GM23338 (cell line): Measurements from ENCODE around the gene PRDX3. TPM values are rescaled to one million over a fixed set of nuclear protein-coding genes. Genes with fewer than 3 reads are reported as not detected.

ENCODE experiments used
- ATAC-seq: fragments of 200-7000 bp; cut with Tn5 transposase; 3 replicates; pipeline ENCODE4 v1.9.1; 2020
- DNase-seq: peaks from one replicate; pipeline ENCODE4 v3.0.0-alpha.2; 2015; ENCODE audit warnings: low spot score
- H2AFZ ChIP-seq: fragments of 200-600 bp; sonication (generic); 2 replicates; pipeline ENCODE4 v1.8.0; 2016; ENCODE audit warnings: antibody characterized with exemption, mild to moderate bottlenecking, moderate library complexity
- H3F3A ChIP-seq: fragments of 200-600 bp; sonication (generic); replicated peaks from 2 replicates; pipeline ENCODE4 v1.8.0; 2017; ENCODE audit warnings: antibody characterized with exemption, mixed run types, low read depth
- H3K27ac ChIP-seq: fragments of 200-600 bp; sonication (generic); 2 replicates; pipeline ENCODE4 v1.6.1; 2016; ENCODE audit warnings: low read depth
- H3K27me3 ChIP-seq: fragments of 200-600 bp; sonication (generic); 2 replicates; pipeline ENCODE4 v1.8.0; 2016; ENCODE audit warnings: mild to moderate bottlenecking, mixed run types, moderate library complexity; ENCODE audit not compliant: insufficient read depth
- H3K36me3 ChIP-seq: fragments of 200-600 bp; sonication (generic); 2 replicates; pipeline ENCODE4 v1.8.0; 2016; ENCODE audit warnings: mild to moderate bottlenecking; ENCODE audit not compliant: insufficient read depth
- H3K4me1 ChIP-seq: fragments of 200-600 bp; sonication (generic); 2 replicates; pipeline ENCODE4 v1.8.0; 2016; ENCODE audit warnings: mild to moderate bottlenecking, moderate library complexity; ENCODE audit not compliant: insufficient read depth
- H3K4me2 ChIP-seq: fragments of 200-600 bp; sonication (generic); 2 replicates; pipeline ENCODE4 v1.7.1; 2017; ENCODE audit warnings: mixed run types
- H3K4me3 ChIP-seq: fragments of 200-600 bp; sonication (generic); 2 replicates; pipeline ENCODE4 v1.6.1; 2016; ENCODE audit warnings: mixed run types
- H3K79me2 ChIP-seq: fragments of 200-600 bp; sonication (generic); replicated peaks from 2 replicates; pipeline ENCODE4 v1.8.0; 2017; ENCODE audit warnings: mild to moderate bottlenecking; ENCODE audit not compliant: insufficient read depth
- H3K9me2 ChIP-seq: fragments of 200-600 bp; sonication (generic); 2 replicates; pipeline ENCODE4 v1.8.0; 2017; ENCODE audit not compliant: insufficient read depth
- H4K20me1 ChIP-seq: fragments of 200-600 bp; sonication (generic); replicated peaks from 2 replicates; pipeline ENCODE4 v1.8.0; 2017; ENCODE audit warnings: mild to moderate bottlenecking; ENCODE audit not compliant: insufficient read depth
- H3K27ac Mint-ChIP-seq: 2 replicates; pipeline ENCODE4 v1.8.0; 2020; ENCODE audit warnings: inconsistent platforms, mild to moderate bottlenecking, moderate library complexity, mixed read lengths
- H3K27me3 Mint-ChIP-seq: 3 replicates; pipeline ENCODE4 v1.8.0; 2022; ENCODE audit warnings: low read depth, mild to moderate bottlenecking, moderate library complexity, mixed read lengths, inconsistent platforms; ENCODE audit not compliant: insufficient read depth, poor library complexity
- H3K36me3 Mint-ChIP-seq: 3 replicates; pipeline ENCODE4 v1.8.0; 2021; ENCODE audit warnings: low read depth, mild to moderate bottlenecking, inconsistent platforms, moderate library complexity, mixed read lengths
- H3K4me1 Mint-ChIP-seq: 3 replicates; pipeline ENCODE4 v1.8.0; 2020; ENCODE audit warnings: mild to moderate bottlenecking, inconsistent platforms, mixed read lengths
- H3K4me3 Mint-ChIP-seq: 3 replicates; pipeline ENCODE4 v1.8.0; 2021; ENCODE audit warnings: moderate library complexity, mild to moderate bottlenecking, inconsistent platforms, mixed read lengths
- H3K9me3 Mint-ChIP-seq: 3 replicates; pipeline ENCODE4 v1.8.0; 2020; ENCODE audit warnings: moderate library complexity, mild to moderate bottlenecking, inconsistent platforms, mixed read lengths
- EZH2 ChIP-seq: fragments of 200-600 bp; sonication (generic); IDR thresholded peaks from one replicate; pipeline ENCODE4 v1.8.0; 2017; ENCODE audit warnings: antibody characterized with exemption, mild to moderate bottlenecking, low read depth; ENCODE audit not compliant: unreplicated experiment
- EZH2phosphoT487 ChIP-seq: fragments of 200-600 bp; sonication (generic); IDR thresholded peaks from one replicate; pipeline ENCODE4 v1.8.1; 2018; ENCODE audit warnings: antibody characterized with exemption; ENCODE audit not compliant: unreplicated experiment
- JUNB ChIP-seq: IDR thresholded peaks from one replicate; pipeline ENCODE4 v1.6.1; 2016; ENCODE audit warnings: antibody characterized with exemption; ENCODE audit not compliant: unreplicated experiment
- POLR2AphosphoS5 ChIP-seq: IDR thresholded peaks from 2 replicates; pipeline ENCODE4 v1.6.1; 2016; ENCODE audit warnings: antibody characterized with exemption, low read depth
- REST ChIP-seq: IDR thresholded peaks from one replicate; pipeline ENCODE4 v1.6.1; 2018; ENCODE audit warnings: antibody characterized with exemption; ENCODE audit not compliant: unreplicated experiment
- ZNF114 ChIP-seq: fragments of 250-450 bp; sonication (Bioruptor Pico); IDR thresholded peaks from 2 replicates; pipeline ENCODE4 v1.5.0; 2020; ENCODE audit warnings: mild to moderate bottlenecking, moderate library complexity
- ZNF331 ChIP-seq: fragments of 250-450 bp; sonication (Bioruptor Pico); IDR thresholded peaks from 2 replicates; pipeline ENCODE4 v1.5.0; 2020; ENCODE audit warnings: low read depth, mild to moderate bottlenecking, moderate library complexity
- polyA plus RNA-seq: library from polyadenylated mRNA; unstranded; fragments of >200 nt; fragmentation: Nextera tagmentation; extraction: Ambion mirVana; gene quantifications from 2 replicates; pipeline ENCODE4 v1.2.1, GENCODE V29; 2016
- total RNA-seq: library from RNA; depleted of rRNA; stranded (reverse); fragments of >200 nt; shearing (Covaris generic); gene quantifications from 2 replicates; pipeline ENCODE4 v1.2.3, GENCODE V29; 2014
- TF ChIP-seq, protein P1 (sequence below): fragments of 250-450 bp; sonication (Bioruptor Pico); IDR thresholded peaks from 2 replicates; pipeline ENCODE4 v1.5.0; 2020; ENCODE audit warnings: mild to moderate bottlenecking, moderate library complexity
- TF ChIP-seq, protein P2 (sequence below): IDR thresholded peaks from 2 replicates; pipeline ENCODE4 v1.6.1; 2016; ENCODE audit warnings: antibody characterized with exemption

The PRDX3 gene
- total and polyA plus RNA-seq, 2 experiments from 2014 or later, result 275 to 285 TPM

DNA sequence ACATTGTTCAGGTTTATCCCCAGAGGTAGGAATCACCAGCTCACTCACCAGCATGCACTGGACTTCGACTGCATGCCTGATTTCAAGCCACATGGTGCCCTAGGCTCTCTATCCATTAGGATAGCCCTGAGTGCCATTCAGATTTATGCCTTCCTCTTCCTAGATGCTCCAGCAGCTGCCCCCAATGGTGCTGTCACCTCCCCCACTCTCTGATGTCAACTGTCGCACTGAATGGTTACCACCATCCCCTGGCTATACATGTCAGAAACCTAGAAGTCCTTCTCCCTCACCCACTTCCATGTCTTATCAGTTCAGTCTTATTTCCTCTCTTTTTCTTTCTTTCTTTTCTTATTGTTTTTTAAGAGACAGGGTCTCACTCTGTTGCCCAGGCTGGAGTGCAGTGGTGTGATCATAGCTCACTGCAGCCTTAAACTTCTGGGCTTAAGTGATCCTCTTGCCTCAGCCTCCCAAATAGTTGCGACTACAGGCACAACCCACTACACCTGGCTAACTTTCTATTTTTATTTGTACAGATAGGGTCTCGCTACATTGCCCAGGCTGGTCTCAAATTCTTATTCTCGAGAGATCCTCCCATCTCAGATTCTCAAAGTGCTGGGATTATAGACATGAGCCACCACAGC is 16.0 kb downstream of the PRDX3 start:
- no peak for TF ChIP-seq EZH2
- TF ChIP-seq, protein P1, sequence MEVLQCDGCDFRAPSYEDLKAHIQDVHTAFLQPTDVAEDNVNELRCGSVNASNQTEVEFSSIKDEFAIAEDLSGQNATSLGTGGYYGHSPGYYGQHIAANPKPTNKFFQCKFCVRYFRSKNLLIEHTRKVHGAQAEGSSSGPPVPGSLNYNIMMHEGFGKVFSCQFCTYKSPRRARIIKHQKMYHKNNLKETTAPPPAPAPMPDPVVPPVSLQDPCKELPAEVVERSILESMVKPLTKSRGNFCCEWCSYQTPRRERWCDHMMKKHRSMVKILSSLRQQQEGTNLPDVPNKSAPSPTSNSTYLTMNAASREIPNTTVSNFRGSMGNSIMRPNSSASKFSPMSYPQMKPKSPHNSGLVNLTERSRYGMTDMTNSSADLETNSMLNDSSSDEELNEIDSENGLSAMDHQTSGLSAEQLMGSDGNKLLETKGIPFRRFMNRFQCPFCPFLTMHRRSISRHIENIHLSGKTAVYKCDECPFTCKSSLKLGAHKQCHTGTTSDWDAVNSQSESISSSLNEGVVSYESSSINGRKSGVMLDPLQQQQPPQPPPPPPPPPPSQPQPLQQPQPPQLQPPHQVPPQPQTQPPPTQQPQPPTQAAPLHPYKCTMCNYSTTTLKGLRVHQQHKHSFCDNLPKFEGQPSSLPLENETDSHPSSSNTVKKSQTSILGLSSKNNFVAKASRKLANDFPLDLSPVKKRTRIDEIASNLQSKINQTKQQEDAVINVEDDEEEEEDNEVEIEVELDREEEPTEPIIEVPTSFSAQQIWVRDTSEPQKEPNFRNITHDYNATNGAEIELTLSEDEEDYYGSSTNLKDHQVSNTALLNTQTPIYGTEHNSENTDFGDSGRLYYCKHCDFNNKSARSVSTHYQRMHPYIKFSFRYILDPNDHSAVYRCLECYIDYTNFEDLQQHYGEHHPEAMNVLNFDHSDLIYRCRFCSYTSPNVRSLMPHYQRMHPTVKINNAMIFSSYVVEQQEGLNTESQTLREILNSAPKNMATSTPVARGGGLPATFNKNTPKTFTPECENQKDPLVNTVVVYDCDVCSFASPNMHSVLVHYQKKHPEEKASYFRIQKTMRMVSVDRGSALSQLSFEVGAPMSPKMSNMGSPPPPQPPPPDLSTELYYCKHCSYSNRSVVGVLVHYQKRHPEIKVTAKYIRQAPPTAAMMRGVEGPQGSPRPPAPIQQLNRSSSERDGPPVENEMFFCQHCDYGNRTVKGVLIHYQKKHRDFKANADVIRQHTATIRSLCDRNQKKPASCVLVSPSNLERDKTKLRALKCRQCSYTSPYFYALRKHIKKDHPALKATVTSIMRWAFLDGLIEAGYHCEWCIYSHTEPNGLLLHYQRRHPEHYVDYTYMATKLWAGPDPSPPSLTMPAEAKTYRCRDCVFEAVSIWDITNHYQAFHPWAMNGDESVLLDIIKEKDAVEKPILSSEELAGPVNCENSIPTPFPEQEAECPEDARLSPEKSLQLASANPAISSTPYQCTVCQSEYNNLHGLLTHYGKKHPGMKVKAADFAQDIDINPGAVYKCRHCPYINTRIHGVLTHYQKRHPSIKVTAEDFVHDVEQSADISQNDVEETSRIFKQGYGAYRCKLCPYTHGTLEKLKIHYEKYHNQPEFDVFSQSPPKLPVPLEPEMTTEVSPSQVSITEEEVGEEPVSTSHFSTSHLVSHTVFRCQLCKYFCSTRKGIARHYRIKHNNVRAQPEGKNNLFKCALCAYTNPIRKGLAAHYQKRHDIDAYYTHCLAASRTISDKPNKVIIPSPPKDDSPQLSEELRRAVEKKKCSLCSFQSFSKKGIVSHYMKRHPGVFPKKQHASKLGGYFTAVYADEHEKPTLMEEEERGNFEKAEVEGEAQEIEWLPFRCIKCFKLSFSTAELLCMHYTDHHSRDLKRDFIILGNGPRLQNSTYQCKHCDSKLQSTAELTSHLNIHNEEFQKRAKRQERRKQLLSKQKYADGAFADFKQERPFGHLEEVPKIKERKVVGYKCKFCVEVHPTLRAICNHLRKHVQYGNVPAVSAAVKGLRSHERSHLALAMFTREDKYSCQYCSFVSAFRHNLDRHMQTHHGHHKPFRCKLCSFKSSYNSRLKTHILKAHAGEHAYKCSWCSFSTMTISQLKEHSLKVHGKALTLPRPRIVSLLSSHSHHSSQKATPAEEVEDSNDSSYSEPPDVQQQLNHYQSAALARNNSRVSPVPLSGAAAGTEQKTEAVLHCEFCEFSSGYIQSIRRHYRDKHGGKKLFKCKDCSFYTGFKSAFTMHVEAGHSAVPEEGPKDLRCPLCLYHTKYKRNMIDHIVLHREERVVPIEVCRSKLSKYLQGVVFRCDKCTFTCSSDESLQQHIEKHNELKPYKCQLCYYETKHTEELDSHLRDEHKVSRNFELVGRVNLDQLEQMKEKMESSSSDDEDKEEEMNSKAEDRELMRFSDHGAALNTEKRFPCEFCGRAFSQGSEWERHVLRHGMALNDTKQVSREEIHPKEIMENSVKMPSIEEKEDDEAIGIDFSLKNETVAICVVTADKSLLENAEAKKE, result no peak
- TF ChIP-seq ZNF331 (CRISPR knock-in tag), result no peak
- TF ChIP-seq, protein P2, sequence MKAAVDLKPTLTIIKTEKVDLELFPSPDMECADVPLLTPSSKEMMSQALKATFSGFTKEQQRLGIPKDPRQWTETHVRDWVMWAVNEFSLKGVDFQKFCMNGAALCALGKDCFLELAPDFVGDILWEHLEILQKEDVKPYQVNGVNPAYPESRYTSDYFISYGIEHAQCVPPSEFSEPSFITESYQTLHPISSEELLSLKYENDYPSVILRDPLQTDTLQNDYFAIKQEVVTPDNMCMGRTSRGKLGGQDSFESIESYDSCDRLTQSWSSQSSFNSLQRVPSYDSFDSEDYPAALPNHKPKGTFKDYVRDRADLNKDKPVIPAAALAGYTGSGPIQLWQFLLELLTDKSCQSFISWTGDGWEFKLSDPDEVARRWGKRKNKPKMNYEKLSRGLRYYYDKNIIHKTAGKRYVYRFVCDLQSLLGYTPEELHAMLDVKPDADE, result no peak
- no peak for TF ChIP-seq ZNF114 (CRISPR knock-in tag)
- TF ChIP-seq POLR2AphosphoS5, result no peak
- TF ChIP-seq JUNB, result no peak
- TF ChIP-seq EZH2phosphoT487, result no peak
- TF ChIP-seq REST, result no peak
- H3K27ac ChIP-seq, result no peak overlapping the region
- H3K27ac Mint-ChIP-seq, result no peak overlapping the region
- peaks cover 32% of the 10 kb centered on the region for H3K36me3 Mint-ChIP-seq
- no peak overlapping the region for H2AFZ ChIP-seq
- no peaks in the 10 kb centered on the region; the same call in 2 of the 3 replicates for H3K9me3 Mint-ChIP-seq
- H3K27me3 ChIP-seq, result no peaks in the 10 kb centered on the region
- H3K9me2 ChIP-seq, result no peaks in the 10 kb centered on the region
- H3K36me3 ChIP-seq, result peaks cover 4% of the 10 kb centered on the region; the same call in 1 of the 2 replicates
- H3K4me1 ChIP-seq, result peaks cover 13% of the 10 kb centered on the region
- no peak for ATAC-seq
- H3F3A ChIP-seq, result peaks cover 11% of the 10 kb centered on the region; the same call in 1 of the 2 replicates
- H3K4me3 ChIP-seq, result no peak overlapping the region
- peaks cover 11% of the 10 kb centered on the region for H3K4me1 Mint-ChIP-seq
- H3K27me3 Mint-ChIP-seq, result peaks cover 12% of the 10 kb centered on the region
- peaks cover 4% of the 10 kb centered on the region for H3K79me2 ChIP-seq
- no peak for DNase-seq
- no peak overlapping the region for H3K4me3 Mint-ChIP-seq
- 0 out of 2 replicates have a peak, but pooled peaks cover 2% of the 10 kb centered on the region for H4K20me1 ChIP-seq
- H3K4me2 ChIP-seq, result no peak overlapping the region
